NCI-H187 treated with DMSO at 0.1 percent for 48 hours (cell line): ENCODE measurements around the gene CTTNBP2.
A peak's percentile ranks its signal among the peaks of the same experiment; 100 is the strongest.

Experiments
- DNase-seq: peaks from one replicate; lab custom pipeline; 2025; lab: John Stamatoyannopoulos, UW

Gene CTTNBP2

DNA sequence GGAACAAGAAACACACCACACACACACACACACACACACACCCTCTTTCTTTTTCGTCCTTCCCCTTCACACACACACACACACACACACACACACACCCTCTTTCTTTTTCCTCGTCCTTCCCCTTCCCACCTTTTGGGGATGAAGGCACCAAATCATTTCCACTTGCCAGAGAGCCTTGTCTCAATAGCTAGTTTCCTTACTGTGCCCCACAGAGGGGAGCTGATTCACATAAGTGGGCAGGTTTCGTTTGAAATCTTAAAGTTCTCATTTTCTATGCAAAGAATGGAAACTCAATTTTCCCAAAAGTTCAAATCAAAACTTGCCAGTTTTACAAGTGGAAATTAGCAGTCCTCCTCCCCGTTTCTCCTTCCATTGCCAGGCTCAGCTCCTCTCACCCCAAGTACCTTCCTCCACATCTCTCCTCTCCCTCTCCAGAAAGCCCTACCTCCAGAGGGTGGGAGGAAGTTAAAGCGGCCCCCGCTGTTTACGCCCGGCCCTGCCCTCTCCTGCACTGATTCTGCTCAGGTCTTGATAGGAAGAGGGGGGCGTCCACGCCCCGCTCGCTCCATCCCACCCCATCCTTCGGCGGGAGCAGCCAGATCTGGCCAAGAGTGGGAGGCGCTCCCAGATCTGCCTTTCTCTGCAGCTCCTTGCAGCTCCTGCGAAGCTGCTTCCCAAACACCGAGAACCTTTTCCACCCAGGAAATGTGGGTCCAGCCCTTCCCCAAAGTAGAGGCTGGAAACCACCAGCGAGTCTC, 1.3 kb downstream of the CTTNBP2 start:
- peak; percentile 65 for DNase-seq

DNA sequence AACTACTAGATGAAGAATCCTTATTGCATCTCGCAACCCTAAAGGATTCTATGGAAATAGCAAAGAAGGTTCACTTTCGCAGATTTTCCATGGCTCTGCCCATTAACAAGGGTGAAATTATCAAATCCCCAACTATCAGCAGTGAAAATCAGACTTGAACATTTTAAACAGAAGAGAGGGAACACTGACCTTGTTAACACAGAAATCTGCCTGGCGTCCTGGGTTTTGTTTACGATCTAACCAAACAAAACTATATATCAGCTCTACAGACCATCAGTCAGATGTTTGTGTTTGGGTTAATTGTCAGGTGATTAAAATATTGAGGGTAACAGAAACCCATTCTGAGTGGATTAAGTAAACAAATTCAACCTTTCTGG, 1.9 kb downstream of the CTTNBP2 start:
- DNase-seq: no peak

DNA sequence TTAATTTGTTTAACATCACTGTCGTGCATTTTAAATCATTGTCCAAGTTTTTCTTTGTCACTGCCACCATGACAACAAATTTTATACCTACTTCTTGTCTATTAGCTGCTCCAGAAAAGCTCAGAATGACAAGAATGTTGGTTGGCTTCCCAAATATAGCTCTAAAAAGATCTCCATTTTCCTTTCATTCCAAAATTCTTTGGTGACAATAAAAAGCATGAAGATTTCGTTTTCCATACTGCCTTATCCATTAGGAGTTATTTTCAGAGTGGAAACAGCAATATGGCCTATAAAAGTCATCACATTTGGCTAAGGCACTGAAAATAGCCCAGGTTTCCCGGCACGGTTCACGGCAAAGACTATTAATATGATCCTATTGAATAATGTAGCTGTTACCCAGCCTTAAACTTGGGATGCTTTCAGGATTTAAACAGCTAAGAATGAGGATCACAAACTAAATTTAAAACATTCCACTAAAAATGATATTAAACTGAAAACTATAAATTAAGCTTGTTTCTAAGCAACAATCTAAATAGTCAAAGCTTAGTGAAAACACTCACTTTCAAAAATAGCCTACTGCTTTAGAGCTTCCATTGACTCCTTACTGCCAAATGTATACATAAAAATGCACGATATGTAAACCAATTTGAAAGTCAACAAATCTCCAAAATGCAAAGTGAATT, 2.7 kb downstream of the CTTNBP2 start:
- DNase-seq: no peak

DNA sequence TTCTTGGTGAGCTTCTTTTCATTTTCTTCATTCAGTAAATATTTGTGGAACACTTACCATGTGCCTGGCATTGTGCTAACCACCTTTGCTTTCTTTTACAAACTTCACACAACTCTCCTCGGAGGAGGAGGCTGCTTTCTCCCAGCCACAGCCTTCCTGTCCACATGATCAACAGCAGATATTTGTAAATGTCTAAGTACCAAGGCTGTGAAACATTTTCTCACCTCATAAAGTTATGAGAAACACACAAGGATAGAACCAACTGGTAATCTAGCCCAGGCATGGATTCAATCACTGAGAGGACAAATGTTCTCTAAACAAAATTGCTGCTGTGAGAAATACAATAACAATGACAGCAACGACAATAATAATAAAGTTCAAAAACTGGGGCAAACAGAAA, 3.9 kb downstream of the CTTNBP2 start:
- DNase-seq: no peak

DNA sequence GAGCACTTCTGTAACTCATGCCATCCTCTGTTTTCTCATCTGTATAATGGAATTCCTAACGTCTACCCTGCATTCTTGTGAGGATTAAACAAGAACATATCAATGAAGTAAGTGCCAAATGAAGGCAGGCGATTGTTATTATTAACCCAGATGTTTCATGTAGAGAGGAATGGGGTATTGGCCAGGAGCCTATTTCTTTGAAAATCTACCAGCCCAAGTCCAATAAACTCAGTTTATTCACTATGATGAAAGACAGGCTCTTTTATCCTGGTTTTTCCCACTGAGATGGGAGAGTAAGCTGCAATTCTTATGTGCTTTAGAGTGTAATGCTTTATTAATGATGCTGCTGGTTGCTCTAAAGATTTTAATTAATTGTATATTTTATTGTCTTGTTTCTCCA, 9.6 kb downstream of the CTTNBP2 start:
- no peak for DNase-seq

DNA sequence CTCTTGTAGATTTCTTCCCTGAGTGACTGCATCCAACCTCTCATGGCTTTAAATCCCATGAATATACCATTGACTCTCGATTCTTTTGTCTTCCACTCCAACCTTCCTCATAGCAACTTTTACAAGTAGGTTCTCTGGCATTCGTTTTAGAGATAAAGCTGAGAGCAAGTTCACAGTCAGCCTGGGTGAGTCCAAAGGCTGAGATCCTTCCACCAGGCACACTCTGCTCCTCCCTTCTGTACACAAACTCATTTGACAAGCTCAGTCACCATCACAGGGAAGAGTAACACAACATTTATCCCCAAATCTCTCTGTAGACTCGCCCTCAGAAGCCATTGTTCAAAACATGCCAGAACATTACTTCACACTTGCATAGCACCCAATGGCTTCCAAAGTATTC, 10.9 kb downstream of the CTTNBP2 start:
- no peak for DNase-seq

DNA sequence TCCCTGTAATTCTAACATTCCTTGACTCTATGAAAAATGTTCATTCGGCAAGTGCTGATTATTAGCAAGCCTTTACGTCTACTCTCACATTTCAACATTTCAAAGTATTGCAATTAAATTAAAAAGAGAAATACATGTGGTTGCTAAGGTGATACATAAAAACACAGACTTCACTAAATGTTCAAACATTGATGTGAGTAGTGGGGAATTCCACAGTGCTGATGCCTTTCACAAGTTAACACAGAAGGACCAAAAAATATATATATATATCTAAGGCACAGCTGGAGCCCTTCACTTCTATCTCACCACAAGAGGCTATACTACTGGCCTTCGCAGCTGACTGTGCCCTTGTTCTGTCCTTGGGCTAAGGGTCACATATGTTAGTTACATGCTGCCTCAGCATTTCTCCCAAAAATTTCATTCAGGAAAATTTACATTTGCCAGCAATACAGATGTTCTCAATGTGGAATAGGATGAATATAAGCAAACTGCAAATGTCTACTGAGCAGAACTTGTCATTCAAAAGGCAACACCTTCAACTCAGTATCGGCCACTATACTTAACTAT, 13.9 kb downstream of the CTTNBP2 start:
- DNase-seq: no peak

DNA sequence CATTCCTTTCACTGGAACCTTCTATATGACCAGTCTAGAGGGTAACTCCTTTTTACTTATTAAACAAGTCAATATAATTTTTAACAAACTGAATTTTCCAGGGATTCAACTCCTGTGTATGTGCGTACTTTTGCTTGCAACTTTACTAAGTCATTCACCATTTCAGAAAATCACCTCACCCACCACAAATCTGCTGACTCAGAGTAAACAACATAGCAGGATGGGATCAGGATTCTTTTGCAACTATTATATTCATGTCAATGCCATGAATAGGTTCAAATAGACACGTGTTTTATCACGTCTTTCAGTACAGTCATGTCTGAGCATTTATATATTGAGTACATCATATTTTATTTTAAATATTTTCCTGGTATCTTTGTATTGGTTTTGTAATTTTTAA, 14.5 kb downstream of the CTTNBP2 start:
- no peak for DNase-seq

DNA sequence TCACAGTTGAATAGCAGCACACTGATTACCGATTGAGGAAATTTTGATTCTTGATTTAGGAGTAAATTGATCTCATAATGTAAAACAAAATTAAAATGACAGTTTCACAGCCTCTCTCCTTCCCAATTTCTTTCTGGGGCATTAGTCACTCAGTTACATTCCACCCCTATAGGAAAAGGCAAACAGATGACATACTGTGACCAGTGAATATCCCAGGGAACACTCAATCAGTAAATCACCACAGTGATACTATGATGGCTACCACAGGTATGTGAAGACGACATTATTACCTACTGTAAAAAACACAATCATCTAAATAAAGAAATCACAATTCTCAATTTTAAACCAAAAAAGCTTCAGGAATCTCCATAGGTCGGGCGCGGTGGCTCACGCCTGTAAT, 15.5 kb downstream of the CTTNBP2 start:
- no peak for DNase-seq

DNA sequence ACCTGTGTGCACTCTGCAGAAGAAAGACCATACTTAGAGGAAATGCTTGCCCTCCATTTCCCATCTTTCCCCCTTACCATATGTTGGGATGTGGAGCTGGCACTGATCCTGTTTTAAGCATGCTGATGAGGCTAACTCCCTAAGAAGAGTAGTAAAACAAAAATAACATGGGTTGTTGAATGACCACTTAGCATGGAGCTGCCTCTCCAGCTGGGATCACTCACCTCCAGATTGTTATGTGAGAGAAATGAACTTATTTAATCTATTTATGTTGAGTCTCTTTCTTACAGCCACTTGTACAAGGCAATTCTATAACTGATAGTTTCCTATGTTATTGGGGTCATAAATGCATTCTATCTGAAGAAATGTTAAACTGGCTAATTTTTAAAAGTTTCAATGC, 17.0 kb downstream of the CTTNBP2 start:
- no peak for DNase-seq

DNA sequence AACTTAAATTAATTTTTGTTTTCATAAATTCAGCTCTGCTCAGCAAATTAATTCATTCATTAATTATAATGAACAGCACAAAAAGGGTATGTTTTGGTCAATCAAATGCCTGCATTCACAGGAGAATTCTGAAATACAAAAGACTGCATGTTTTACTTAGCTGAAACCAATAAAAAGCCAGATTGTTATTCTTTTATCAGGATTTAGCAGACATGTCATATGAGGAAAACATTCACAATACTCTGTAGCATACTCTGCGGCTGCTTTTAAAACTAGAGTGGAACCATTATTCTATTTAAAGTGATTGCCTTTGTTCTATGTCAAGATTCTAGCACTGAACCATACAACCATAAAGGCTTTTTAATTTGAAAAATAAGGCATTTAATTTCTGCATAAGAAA, 19.1 kb downstream of the CTTNBP2 start:
- no peak for DNase-seq

DNA sequence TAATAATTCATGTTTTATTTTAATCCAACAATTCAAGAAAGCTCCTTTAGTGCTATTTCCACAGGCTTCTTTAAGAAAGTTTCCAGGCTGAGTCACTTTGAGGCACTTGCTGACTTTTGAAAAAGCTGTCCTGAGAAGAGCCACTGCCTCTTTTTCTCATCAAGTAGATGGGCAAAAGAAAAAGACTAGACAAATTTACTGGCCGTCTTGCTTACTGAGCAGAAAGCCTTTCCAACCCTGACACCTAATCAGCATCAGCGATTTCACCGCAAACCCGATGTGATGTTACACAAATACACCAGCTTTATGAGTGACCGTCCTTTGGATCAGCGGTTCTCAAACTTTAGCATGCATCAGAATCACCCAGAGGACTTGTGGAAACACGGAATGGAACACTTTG, 24.3 kb downstream of the CTTNBP2 start:
- DNase-seq: no peak

DNA sequence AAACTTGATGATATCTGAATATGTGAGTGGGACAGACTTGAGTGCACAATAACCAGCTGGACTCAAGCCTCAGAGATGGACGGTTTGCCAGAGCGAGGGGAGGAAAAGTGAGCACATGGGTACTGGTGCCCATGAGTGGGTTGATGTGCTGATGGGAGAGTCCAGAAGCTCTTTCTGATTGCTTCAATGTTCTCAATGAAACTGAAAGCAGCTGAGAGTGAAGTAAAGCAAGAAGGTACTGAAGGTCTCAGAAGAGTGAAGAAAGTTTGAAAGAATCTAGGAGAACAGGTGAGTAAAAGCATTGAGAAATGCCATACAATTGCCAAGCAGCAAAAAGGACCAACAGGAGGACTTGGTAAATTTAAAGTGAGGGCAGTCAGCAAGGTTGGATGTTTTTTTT, 28.6 kb downstream of the CTTNBP2 start:
- DNase-seq: no peak

DNA sequence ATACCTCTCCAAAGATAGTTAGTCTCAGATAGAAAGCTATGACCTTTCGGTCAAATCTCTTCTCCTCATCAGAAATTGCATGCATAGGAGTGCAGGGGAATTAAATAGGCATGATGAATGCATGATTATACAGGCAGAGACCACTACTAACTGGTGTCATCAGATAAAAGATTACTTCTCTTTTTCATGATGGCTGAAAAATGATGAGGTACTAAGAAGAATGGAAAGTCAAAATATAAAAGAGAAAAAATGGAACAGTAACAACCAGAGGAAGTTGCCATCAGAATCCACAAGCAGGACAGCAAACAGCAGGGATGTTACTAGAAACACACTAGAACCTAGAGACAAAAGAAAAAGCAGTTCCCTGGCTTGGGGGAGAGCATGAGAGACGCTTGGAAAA, 31.6 kb downstream of the CTTNBP2 start:
- no peak for DNase-seq

DNA sequence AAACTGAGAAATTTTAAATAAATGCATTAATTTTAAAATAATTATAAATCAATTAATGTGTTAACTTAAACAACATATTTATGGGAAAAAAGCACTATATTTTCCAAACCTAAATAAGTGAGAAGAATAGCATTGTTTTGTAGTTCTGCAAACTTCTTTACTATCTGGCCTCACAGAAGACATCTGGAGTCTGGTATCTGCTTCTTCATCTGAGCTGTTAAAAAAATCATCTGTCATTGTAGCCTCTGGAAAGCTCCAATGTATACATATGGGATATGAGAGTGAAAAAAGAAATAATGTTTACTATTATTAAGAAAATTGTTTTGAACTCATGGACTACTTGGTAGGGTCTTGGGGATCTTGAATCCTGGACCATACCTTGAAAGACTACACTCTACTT, 32.2 kb downstream of the CTTNBP2 start:
- no peak for DNase-seq

DNA sequence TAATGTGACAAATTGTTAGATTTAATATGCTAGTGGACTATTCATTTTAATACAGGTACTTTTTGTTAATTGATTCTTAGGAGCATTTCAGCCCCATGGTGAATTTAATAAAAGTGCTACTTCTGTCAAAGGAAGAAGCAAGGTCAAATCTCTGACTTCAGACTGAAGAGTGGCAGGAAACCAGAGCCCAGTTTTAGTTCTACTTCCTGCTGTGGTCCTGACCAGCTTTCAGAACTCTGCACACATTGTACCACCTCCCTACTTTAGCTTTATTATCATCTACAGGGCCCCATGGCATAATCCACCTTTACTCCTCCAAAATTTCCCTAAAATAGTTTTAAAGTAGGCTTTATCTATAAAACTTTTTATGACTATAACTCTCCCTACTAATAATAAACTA, 33.7 kb downstream of the CTTNBP2 start:
- DNase-seq: no peak

DNA sequence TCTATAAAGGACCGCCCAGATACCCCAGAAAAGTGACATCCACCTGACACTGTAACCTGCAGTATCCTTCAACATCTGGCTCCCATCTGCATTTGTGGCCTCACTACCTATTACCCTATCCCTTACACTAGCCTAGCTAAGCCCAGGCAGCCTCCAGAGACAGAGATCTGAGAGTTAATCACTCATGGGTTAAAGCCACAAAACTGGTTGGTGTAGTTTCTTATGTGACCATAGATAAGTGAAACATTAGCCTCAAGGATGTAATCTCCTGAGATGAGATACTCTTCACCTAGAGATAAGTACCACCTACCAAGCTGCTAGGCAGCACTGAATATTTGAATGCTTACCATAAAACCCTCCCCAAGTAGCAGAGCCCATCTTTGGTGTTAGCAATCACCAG, 35.4 kb downstream of the CTTNBP2 start:
- no peak for DNase-seq

DNA sequence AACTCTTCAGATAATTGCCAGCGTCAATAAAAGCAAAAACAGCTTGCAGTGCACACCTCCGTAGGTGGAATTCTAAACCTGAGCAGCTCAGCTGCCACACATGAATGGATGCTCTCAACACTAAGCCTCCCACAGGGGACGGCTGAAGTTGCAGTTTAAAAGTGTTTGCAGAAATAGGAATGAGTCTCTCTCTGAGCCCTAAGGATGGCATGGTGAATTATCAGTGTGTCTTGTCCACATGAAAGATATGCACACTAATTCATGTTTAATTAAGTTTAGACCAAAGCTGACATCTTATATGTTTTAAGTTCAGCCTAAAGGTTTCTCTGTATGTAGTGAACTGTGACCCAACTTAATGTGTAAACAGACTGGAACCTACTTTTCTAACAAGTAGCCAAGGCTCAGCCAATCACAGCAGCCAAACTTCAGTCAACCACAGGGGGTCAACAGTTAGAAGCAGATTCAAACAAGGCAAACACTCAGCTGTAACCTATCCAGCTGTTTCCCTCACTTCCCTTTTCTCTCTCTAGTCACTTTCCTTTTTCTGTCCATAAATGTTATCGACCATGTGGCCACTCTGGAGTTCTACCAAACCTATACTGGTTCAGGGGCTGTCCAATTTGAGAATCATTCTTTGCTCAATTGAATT, 38.1 kb downstream of the CTTNBP2 start:
- DNase-seq: peak; percentile 92

DNA sequence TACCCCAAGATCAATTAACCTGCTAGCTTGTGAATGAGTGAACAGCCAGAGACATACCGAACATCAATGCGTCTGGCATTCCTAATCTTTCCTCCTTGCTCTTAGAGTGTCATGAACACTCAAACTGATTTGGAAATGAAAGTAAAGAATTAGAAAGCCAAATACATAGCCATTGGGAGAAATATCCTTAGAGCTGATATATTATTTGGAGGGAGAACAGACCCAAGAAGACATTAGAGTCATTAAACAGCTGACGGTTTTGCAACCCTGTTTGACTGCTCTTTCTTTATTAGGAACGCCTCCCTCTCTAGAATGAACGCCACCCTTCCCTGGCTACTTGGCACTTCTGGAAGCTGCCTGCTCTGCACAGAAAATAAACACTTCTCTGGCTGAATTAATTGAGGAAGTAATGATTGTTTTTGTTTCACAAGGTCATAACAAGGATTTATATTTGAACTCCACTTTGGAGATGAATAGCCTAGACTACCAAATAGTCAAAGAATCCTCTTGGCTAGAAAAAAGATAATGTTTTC, 42.8 kb downstream of the CTTNBP2 start:
- DNase-seq: no peak

DNA sequence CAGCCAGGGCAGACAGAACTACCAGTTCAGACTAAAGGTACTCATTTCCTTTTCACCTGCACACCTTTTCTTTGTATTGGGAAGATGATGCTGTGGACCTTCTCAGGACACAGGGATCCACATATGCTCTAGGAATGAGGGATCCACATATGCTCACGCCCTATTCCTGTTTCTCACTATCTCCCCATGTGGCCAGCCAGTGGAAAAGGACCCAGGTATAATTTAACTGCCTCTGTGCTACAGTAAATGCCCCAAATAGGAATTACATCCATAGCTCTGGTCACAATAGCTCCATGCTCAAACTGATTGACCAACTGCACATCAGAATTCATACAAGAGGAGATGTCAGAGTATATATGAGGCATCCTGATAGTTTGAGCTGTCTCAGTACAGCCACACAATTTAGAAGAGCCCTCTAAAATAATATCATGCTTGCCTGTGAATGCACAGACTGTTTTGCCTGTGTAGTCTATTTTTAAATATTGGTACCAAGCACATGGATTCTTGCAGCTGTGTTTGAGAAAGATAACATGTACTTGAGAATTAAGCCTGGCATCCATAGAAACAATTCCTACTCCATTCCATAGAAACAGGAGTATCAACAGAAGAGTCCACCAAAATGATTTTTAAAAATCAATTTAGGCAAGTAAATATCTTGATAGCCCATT, 43.7 kb downstream of the CTTNBP2 start:
- DNase-seq: no peak

DNA sequence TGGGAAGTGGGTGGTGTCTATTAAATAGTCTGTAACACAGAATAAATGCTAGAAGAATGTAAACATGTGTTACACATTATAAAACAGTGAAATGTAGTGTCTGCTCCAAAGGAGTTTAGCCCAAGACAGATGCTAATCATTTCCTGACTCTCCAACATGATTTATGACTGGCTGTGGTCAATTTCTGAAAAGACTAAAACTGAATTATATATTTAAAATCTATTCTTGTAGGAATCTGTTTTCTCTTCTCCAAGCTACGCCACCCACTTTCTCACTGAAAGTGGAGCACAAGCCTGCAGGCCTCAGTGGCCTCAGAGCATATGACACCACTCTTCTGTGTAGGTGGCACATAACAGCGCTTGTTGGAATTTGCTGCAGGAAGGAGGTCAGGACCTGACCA, 44.4 kb downstream of the CTTNBP2 start:
- no peak for DNase-seq

DNA sequence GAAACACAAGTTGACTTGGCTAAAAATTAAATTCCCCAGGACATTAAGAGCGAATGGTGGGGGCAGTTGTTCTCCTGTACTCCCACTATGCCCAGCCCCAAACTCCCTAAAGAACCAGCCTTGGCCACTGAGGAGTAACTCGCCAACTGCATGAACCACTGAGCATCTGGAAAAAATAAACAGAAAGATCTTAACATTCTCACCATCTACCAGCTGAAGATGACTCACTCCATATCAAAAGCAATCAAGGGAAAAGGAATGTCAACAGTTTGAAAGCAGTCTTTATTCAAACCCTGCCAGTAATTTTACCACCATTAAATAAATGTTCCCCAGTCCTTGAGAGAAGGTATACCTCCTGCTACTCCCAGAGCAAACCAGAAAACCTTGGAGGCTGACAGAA, 45.4 kb downstream of the CTTNBP2 start:
- peak; percentile 78 for DNase-seq
